Neural progenitor cell (in vitro differentiated cells): ENCODE data around the gene RHOD. TPM values are rescaled to one million over a fixed set of nuclear protein-coding genes. Genes with fewer than 3 reads are reported as not detected.

Experiments
- DNase-seq: peaks from one replicate; pipeline ENCODE4 v3.0.0-alpha.2; 2016; ENCODE audit warnings: low spot score
- H2AFZ ChIP-seq: fragments of 200-600 bp; sonication (generic); replicated peaks from 2 replicates; pipeline ENCODE4 v1.6.1; 2016; ENCODE audit warnings: antibody characterized with exemption
- H3F3A ChIP-seq: fragments of 200-600 bp; sonication (generic); 2 replicates; pipeline ENCODE4 v1.6.1; 2016; ENCODE audit warnings: antibody characterized with exemption, low read depth
- H3K27ac ChIP-seq: fragments of 200-600 bp; sonication (generic); 2 replicates; pipeline ENCODE4 v1.5.1; 2016; ENCODE audit warnings: mild to moderate bottlenecking
- H3K27me3 ChIP-seq: fragments of 200-600 bp; sonication (generic); 2 replicates; pipeline ENCODE4 v1.6.1; 2016; ENCODE audit warnings: mild to moderate bottlenecking, moderate library complexity
- H3K36me3 ChIP-seq: fragments of 200-600 bp; sonication (generic); 2 replicates; pipeline ENCODE4 v1.5.1; 2016
- H3K4me1 ChIP-seq: fragments of 200-600 bp; sonication (generic); 2 replicates; pipeline ENCODE4 v1.6.1; 2016; ENCODE audit warnings: mixed run types
- H3K4me2 ChIP-seq: fragments of 200-600 bp; sonication (generic); 2 replicates; pipeline ENCODE4 v1.6.1; 2016
- H3K4me3 ChIP-seq: fragments of 200-600 bp; sonication (generic); 2 replicates; pipeline ENCODE4 v1.5.1; 2016
- H3K79me2 ChIP-seq: fragments of 200-600 bp; sonication (generic); 2 replicates; pipeline ENCODE4 v1.6.1; 2016; ENCODE audit warnings: low read depth
- H3K9ac ChIP-seq: fragments of 200-600 bp; sonication (generic); 2 replicates; pipeline ENCODE4 v1.6.1; 2016
- H3K9me3 ChIP-seq: fragments of 200-600 bp; sonication (generic); 2 replicates; pipeline ENCODE4 v1.5.1; 2016; ENCODE audit warnings: low read depth
- H4K20me1 ChIP-seq: fragments of 200-600 bp; sonication (generic); 2 replicates; pipeline ENCODE4 v1.6.1; 2016; ENCODE audit warnings: low read depth
- H3K27ac Mint-ChIP-seq: 3 replicates; pipeline ENCODE4 v1.8.0; 2021; ENCODE audit warnings: mixed read lengths
- H3K27me3 Mint-ChIP-seq: 2 replicates; pipeline ENCODE4 v1.8.0; 2022; ENCODE audit warnings: low read depth, mild to moderate bottlenecking, inconsistent platforms, moderate library complexity, mixed read lengths; ENCODE audit not compliant: insufficient read depth
- H3K36me3 Mint-ChIP-seq: 3 replicates; pipeline ENCODE4 v1.8.0; 2021; ENCODE audit warnings: mixed read lengths
- H3K4me1 Mint-ChIP-seq: 3 replicates; pipeline ENCODE4 v1.8.0; 2021; ENCODE audit warnings: mixed read lengths
- H3K4me3 Mint-ChIP-seq: 3 replicates; pipeline ENCODE4 v1.8.0; 2021; ENCODE audit warnings: mild to moderate bottlenecking, moderate library complexity, mixed read lengths
- H3K9me3 Mint-ChIP-seq: 3 replicates; pipeline ENCODE4 v1.8.0; 2020; ENCODE audit warnings: mixed read lengths
- EZH2 ChIP-seq: fragments of 200-600 bp; sonication (generic); IDR thresholded peaks from 2 replicates; pipeline ENCODE4 v1.6.1; 2017; ENCODE audit warnings: antibody characterized with exemption, mild to moderate bottlenecking, moderate library complexity
- EZH2phosphoT487 ChIP-seq: fragments of 200-600 bp; sonication (generic); IDR thresholded peaks from 2 replicates; pipeline ENCODE4 v1.6.1; 2017; ENCODE audit warnings: antibody characterized with exemption
- total RNA-seq: library from RNA; depleted of rRNA; stranded (reverse); fragments of >200 nt; gene quantifications from 2 replicates; pipeline ENCODE4 v1.2.3, GENCODE V29; 2015; ENCODE audit warnings: low replicate concordance
- TF ChIP-seq, protein P1 (sequence below): fragments of 200-600 bp; sonication (generic); IDR thresholded peaks from 2 replicates; pipeline ENCODE4 v1.5.1; 2017; ENCODE audit warnings: antibody characterized with exemption, mild to moderate bottlenecking

Gene RHOD
- total RNA-seq, 1 donor from 2014 or later = 6.6 TPM

DNA sequence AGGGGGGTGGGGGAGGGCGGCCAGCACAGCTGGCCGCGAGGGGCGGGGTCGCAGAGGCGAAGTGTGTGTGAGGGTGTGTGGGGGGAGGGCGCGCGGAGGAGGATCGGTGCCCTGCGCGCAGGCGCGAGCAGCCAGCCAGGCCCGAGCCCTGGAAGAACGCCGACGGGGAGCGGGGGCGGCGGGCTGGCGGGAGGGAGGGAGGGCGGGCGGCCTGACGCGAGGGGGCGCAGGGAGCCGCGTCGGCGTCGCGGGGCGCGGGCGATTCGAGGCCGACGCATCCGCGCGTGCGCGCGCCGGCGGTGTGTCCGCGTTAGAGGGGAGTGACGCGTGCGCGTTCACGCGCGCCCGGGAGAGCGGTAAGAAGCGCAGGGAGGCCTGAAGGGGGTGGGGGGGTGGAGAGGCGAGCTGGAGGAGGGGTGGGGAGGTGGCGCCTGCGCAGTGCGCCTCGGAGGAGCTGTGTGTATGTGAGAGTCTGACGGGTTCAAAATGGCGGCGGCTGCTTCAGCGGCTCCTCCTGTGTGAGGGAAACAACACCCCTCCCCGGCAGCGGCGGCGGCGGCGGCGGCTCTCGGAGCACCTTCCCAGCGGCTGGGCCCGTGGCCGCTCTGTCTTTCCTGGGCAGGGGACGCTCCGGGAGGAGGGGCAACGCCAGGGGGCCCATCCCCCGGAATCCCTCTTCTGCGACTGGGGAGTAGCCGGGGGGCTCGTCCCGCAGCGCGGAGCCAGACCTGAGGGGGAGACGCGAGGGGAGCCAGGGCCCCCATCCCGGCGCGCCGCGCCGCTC lies 62.3 kb downstream of the RHOD start, which contains the start of gene KDM2A:
Gene KDM2A (plus strand): TSS at position 463 of the 784 bp plus-strand sequence. CDS start 2,054 bp downstream, outside the sequence.
- Histone ChIP-seq H3K27ac (peak within 1 kb of the TSS; percentile 96), H3K27me3 (peaks cover 12% of the 10 kb centered on the region), H2AFZ (no peak within 1 kb of the TSS), H3K9ac (peak within 1 kb of the TSS; percentile 85), H3K79me2 (peaks cover 55% of the 10 kb centered on the region), H3K9me3 (no peaks in the 10 kb centered on the region), H3K4me1 (peaks cover 23% of the 10 kb centered on the region), H3K36me3 (no peaks in the 10 kb centered on the region), H3K4me2 (peak within 1 kb of the TSS; percentile 95), H4K20me1 (peaks cover 43% of the 10 kb centered on the region), H3F3A (peaks cover 27% of the 10 kb centered on the region), H3K4me3 (peak within 1 kb of the TSS; percentile 95)
- DNase-seq = peak; percentile 100
- peaks cover 11% of the 10 kb centered on the region for H3K27me3 Mint-ChIP-seq
- no peaks in the 10 kb centered on the region for H3K9me3 Mint-ChIP-seq
- H3K27ac Mint-ChIP-seq = peak within 1 kb of the TSS; percentile 98
- peaks cover 7% of the 10 kb centered on the region for H3K36me3 Mint-ChIP-seq
- peak within 1 kb of the TSS; percentile 93 for H3K4me3 Mint-ChIP-seq
- TF ChIP-seq, protein P1, sequence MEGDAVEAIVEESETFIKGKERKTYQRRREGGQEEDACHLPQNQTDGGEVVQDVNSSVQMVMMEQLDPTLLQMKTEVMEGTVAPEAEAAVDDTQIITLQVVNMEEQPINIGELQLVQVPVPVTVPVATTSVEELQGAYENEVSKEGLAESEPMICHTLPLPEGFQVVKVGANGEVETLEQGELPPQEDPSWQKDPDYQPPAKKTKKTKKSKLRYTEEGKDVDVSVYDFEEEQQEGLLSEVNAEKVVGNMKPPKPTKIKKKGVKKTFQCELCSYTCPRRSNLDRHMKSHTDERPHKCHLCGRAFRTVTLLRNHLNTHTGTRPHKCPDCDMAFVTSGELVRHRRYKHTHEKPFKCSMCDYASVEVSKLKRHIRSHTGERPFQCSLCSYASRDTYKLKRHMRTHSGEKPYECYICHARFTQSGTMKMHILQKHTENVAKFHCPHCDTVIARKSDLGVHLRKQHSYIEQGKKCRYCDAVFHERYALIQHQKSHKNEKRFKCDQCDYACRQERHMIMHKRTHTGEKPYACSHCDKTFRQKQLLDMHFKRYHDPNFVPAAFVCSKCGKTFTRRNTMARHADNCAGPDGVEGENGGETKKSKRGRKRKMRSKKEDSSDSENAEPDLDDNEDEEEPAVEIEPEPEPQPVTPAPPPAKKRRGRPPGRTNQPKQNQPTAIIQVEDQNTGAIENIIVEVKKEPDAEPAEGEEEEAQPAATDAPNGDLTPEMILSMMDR = peak; percentile 43
- no peak for TF ChIP-seq EZH2
- H3K4me1 Mint-ChIP-seq = peaks cover 20% of the 10 kb centered on the region

DNA sequence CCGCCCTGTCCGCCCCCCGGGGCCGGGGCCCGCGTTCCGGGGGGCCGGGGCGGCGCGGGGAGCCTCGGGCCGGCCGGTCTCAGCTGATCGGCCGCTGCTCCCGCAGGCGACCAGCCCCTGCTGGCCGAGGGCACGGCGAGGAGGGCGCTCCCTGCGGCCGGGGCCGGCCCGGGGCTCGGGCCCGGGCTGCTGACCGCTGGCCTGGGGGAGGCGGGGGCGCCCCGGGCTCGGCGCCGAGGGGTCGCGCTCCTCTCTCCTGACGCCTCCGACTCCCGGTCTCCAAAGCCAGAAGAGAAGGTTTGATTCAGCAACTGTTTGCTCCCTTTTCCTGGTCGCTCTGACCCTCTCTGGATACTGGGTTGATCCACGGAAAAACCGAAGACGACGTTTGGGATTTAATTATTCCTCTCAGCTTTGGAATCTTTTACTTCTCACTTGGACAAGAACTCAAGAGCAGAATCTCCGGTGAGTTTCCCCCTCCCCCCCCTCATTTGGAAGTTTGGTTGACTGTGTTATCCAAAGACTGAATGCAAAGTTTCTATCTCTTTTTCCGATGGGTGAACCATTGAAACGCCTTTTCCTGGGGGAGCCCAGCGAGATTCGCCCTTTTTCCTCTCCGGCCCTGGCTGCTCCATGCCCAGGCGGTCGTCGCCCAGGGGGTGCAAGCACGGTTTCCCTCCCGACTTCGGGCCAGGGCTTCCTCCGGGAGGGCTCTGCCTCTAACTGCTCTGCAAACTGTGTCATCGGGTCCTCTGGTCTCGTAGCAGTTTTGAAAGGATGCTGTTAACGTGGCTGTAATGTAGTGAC lies 63.1 kb downstream of the RHOD start:
- Histone ChIP-seq H3K36me3 (no peaks in the 10 kb centered on the region), H4K20me1 (peaks cover 51% of the 10 kb centered on the region), H3F3A (peaks cover 28% of the 10 kb centered on the region), H3K4me3 (peak overlapping the region; percentile 95), H3K27me3 (peaks cover 12% of the 10 kb centered on the region), H3K4me1 (peaks cover 23% of the 10 kb centered on the region), H3K27ac (peak overlapping the region; percentile 96), H3K9me3 (no peaks in the 10 kb centered on the region), H3K9ac (peak overlapping the region; percentile 85), H3K4me2 (peak overlapping the region; percentile 95), H2AFZ (no peak overlapping the region), H3K79me2 (peaks cover 63% of the 10 kb centered on the region)
- Mint-ChIP-seq H3K4me3 (peak overlapping the region; percentile 93), H3K4me1 (peaks cover 20% of the 10 kb centered on the region), H3K36me3 (peaks cover 9% of the 10 kb centered on the region), H3K27ac (peak overlapping the region; percentile 98), H3K9me3 (no peaks in the 10 kb centered on the region), H3K27me3 (peaks cover 11% of the 10 kb centered on the region)
- TF ChIP-seq, protein P1 = peak; percentile 15
- no peak for TF ChIP-seq EZH2
- peak; percentile 66 for DNase-seq

DNA sequence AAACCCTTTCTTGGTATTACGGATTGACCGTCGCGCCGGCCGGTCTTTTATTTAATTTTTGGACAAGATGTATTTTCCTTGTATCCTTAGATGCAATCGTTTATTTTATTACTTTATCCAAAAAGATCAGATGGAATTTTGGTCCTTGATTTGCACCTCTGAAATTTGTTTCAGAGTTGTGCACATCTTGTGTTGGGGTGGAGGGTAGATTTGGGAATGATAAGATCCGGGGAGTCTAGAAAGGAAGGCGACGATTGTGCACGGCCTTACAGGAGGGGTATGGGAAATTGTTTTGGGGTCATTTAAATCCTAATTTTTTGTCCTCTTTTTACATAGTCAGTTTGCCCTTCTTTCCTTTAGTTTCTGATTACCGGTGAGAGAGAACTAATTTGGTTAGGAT lies 63.8 kb downstream of the RHOD start:
- Mint-ChIP-seq H3K9me3 (no peaks in the 10 kb centered on the region), H3K27me3 (peaks cover 11% of the 10 kb centered on the region), H3K4me3 (peak overlapping the region; percentile 93), H3K36me3 (peaks cover 12% of the 10 kb centered on the region), H3K27ac (peak overlapping the region; percentile 98), H3K4me1 (peaks cover 20% of the 10 kb centered on the region)
- Histone ChIP-seq H3K27me3 (peaks cover 12% of the 10 kb centered on the region), H3K27ac (no peak overlapping the region), H3K79me2 (peaks cover 70% of the 10 kb centered on the region), H2AFZ (no peak overlapping the region), H3K36me3 (no peaks in the 10 kb centered on the region), H3K9ac (peak overlapping the region; percentile 80), H3F3A (peaks cover 26% of the 10 kb centered on the region), H3K4me3 (peak overlapping the region; percentile 95), H4K20me1 (peaks cover 58% of the 10 kb centered on the region), H3K4me2 (peak overlapping the region; percentile 95), H3K4me1 (peaks cover 23% of the 10 kb centered on the region), H3K9me3 (no peaks in the 10 kb centered on the region)
- TF ChIP-seq, protein P1 = no peak
- TF ChIP-seq EZH2phosphoT487 (no peak), EZH2 (no peak)
- no peak for DNase-seq
